ENCODE results near the gene UIMC1.

Gene UIMC1

DNA sequence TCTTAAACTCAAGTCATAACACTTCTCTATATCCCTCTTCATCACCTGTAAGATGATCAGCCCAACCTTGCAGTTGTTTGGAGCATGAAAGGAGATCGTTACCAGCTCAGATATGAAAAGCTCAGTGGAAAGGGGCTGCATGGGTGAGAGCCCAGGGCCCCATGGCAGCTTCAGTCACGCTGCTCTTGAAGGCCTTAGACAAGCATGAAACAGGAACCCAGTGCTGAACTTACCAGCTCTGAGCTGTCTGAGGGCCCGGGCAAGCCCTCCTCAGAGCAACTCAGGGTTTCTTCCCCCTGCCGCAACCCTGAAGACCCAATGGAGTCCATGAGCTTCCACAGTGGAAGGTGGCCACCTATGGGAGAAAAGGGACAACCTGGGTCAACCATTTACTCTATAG lies 110.7 kb downstream of the UIMC1 start (continued):
- TF ChIP-seq, protein P1, sequence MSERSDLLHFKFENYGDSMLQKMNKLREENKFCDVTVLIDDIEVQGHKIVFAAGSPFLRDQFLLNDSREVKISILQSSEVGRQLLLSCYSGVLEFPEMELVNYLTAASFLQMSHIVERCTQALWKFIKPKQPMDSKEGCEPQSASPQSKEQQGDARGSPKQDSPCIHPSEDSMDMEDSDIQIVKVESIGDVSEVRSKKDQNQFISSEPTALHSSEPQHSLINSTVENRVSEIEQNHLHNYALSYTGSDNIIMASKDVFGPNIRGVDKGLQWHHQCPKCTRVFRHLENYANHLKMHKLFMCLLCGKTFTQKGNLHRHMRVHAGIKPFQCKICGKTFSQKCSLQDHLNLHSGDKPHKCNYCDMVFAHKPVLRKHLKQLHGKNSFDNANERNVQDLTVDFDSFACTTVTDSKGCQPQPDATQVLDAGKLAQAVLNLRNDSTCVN (tag by site-specific recombination; optimal IDR thresholded peaks at IDR 0.05), result no peak
- no peak for TF ChIP-seq ZNF514 (tag by site-specific recombination; IDR thresholded peaks at IDR 0.05)

DNA sequence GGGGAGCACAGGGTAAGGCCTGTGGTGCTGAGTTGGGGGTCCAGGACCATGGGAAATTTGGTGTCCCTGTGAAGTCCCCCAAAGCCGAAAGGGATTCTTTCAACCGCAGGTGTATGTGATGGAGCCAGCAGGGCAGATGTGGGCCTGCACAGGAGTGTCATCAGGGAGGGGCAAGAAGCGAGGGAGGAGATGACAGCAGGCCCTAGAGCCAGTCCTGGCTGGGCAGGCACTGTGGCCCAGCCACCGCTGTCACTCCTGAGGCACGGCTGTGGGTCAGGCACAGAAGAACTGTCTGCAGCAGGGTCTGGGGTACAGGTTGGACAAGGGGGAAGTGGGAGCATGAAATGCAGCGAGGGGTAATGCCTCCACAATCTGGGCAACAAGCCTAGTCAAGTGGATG lies 112.3 kb downstream of the UIMC1 start:
- Histone ChIP-seq H3K9me3 (ENCODE audit: control insufficient read depth, insufficient read depth, low read depth, low read length) (no peaks in the 10 kb centered on the region), H3K4me3 (ENCODE audit: low read depth, low read length) (no peak overlapping the region), H3K27ac (ENCODE audit: extremely low read depth, low read depth, low read length) (no peak overlapping the region), H3K4me1 (ENCODE audit: control insufficient read depth, insufficient read depth, low read length) (no peaks in the 10 kb centered on the region), H3K36me3 (ENCODE audit: control insufficient read depth in 2 of 2, insufficient read depth in 1 of 2, low read length in 2 of 2) (no peaks in the 10 kb centered on the region)
- POLR2A ChIA-PET, result no interaction called here
- CTCF ChIA-PET, result no interaction called here
- TF ChIP-seq ZNF473 (tag by site-specific recombination; IDR thresholded peaks at IDR 0.05), result no peak
- TF ChIP-seq, protein P2, sequence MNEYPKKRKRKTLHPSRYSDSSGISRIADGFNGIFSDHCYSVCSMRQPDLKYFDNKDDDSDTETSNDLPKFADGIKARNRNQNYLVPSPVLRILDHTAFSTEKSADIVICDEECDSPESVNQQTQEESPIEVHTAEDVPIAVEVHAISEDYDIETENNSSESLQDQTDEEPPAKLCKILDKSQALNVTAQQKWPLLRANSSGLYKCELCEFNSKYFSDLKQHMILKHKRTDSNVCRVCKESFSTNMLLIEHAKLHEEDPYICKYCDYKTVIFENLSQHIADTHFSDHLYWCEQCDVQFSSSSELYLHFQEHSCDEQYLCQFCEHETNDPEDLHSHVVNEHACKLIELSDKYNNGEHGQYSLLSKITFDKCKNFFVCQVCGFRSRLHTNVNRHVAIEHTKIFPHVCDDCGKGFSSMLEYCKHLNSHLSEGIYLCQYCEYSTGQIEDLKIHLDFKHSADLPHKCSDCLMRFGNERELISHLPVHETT (tag by site-specific recombination; IDR thresholded peaks at IDR 0.05), result no peak
- TF ChIP-seq ZFP41 (tag by site-specific recombination; IDR thresholded peaks at IDR 0.05; ENCODE audit: borderline replicate concordance), result no peak
- TF ChIP-seq, protein P3, sequence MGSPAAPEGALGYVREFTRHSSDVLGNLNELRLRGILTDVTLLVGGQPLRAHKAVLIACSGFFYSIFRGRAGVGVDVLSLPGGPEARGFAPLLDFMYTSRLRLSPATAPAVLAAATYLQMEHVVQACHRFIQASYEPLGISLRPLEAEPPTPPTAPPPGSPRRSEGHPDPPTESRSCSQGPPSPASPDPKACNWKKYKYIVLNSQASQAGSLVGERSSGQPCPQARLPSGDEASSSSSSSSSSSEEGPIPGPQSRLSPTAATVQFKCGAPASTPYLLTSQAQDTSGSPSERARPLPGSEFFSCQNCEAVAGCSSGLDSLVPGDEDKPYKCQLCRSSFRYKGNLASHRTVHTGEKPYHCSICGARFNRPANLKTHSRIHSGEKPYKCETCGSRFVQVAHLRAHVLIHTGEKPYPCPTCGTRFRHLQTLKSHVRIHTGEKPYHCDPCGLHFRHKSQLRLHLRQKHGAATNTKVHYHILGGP (tag by site-specific recombination; IDR thresholded peaks at IDR 0.05), result no peak
- no peak for TF ChIP-seq ZNF391 (tag by site-specific recombination; IDR thresholded peaks at IDR 0.05; ENCODE audit: borderline replicate concordance, low read depth)
- TF ChIP-seq ZNF791 (tag by site-specific recombination; IDR thresholded peaks at IDR 0.05), result no peak
- TF ChIP-seq ZNF121 (tag by site-specific recombination; IDR thresholded peaks at IDR 0.05), result no peak
- TF ChIP-seq ZNF140 (tag by site-specific recombination; IDR thresholded peaks at IDR 0.05), result no peak
- TF ChIP-seq, protein P4, sequence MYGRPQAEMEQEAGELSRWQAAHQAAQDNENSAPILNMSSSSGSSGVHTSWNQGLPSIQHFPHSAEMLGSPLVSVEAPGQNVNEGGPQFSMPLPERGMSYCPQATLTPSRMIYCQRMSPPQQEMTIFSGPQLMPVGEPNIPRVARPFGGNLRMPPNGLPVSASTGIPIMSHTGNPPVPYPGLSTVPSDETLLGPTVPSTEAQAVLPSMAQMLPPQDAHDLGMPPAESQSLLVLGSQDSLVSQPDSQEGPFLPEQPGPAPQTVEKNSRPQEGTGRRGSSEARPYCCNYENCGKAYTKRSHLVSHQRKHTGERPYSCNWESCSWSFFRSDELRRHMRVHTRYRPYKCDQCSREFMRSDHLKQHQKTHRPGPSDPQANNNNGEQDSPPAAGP (tag by site-specific recombination; IDR thresholded peaks at IDR 0.05), result no peak
- TF ChIP-seq ZNF214 (tag by site-specific recombination; IDR thresholded peaks at IDR 0.05; ENCODE audit: borderline replicate concordance), result no peak
- TF ChIP-seq, protein P5, sequence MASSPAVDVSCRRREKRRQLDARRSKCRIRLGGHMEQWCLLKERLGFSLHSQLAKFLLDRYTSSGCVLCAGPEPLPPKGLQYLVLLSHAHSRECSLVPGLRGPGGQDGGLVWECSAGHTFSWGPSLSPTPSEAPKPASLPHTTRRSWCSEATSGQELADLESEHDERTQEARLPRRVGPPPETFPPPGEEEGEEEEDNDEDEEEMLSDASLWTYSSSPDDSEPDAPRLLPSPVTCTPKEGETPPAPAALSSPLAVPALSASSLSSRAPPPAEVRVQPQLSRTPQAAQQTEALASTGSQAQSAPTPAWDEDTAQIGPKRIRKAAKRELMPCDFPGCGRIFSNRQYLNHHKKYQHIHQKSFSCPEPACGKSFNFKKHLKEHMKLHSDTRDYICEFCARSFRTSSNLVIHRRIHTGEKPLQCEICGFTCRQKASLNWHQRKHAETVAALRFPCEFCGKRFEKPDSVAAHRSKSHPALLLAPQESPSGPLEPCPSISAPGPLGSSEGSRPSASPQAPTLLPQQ (tag by site-specific recombination; IDR thresholded peaks at IDR 0.05), result no peak
- TF ChIP-seq ZNF366 (tag by site-specific recombination; conservative IDR thresholded peaks at IDR 0.05), result no peak
- TF ChIP-seq, protein P6, sequence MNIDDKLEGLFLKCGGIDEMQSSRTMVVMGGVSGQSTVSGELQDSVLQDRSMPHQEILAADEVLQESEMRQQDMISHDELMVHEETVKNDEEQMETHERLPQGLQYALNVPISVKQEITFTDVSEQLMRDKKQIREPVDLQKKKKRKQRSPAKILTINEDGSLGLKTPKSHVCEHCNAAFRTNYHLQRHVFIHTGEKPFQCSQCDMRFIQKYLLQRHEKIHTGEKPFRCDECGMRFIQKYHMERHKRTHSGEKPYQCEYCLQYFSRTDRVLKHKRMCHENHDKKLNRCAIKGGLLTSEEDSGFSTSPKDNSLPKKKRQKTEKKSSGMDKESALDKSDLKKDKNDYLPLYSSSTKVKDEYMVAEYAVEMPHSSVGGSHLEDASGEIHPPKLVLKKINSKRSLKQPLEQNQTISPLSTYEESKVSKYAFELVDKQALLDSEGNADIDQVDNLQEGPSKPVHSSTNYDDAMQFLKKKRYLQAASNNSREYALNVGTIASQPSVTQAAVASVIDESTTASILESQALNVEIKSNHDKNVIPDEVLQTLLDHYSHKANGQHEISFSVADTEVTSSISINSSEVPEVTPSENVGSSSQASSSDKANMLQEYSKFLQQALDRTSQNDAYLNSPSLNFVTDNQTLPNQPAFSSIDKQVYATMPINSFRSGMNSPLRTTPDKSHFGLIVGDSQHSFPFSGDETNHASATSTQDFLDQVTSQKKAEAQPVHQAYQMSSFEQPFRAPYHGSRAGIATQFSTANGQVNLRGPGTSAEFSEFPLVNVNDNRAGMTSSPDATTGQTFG (tag by site-specific recombination; IDR thresholded peaks at IDR 0.05; ENCODE audit: borderline replicate concordance), result no peak
- TF ChIP-seq ZNF157 (tag by site-specific recombination; IDR thresholded peaks at IDR 0.05), result no peak
- TF ChIP-seq ZNF776 (tag by site-specific recombination; IDR thresholded peaks at IDR 0.05; ENCODE audit: borderline replicate concordance), result no peak
- no peak for TF ChIP-seq SP3 (tag by site-specific recombination; IDR thresholded peaks at IDR 0.05)
- TF ChIP-seq, protein P7, sequence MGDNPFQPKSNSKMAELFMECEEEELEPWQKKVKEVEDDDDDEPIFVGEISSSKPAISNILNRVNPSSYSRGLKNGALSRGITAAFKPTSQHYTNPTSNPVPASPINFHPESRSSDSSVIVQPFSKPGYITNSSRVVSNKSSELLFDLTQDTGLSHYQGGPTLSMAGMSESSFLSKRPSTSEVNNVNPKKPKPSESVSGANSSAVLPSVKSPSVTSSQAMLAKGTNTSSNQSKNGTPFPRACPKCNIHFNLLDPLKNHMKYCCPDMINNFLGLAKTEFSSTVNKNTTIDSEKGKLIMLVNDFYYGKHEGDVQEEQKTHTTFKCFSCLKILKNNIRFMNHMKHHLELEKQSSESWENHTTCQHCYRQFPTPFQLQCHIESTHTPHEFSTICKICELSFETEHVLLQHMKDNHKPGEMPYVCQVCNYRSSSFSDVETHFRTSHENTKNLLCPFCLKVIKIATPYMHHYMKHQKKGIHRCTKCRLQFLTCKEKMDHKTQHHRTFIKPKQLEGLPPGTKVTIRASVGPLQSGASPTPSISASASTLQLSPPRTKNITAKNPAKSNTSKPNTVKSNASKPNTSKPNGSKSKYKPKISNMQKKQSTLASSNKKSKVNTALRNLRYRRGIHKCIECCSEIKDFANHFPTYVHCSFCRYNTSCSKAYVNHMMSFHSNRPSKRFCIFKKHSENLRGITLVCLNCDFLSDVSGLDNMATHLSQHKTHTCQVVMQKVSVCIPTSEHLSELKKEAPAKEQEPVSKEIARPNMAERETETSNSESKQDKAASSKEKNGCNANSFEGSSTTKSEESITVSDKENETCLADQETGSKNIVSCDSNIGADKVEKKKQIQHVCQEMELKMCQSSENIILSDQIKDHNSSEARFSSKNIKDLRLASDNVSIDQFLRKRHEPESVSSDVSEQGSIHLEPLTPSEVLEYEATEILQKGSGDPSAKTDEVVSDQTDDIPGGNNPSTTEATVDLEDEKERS (tag by site-specific recombination; IDR thresholded peaks at IDR 0.05), result no peak

All from HEK293 (cell line).